ENCODE measurements around the gene SPNS2. TPM values are rescaled to one million over a fixed set of nuclear protein-coding genes. Genes with fewer than 3 reads are reported as not detected.
A peak's percentile ranks its signal among the peaks of the same experiment; 100 is the strongest.

Gene SPNS2
- total RNA-seq, 1 donor from 2014 or later, result 0.34 TPM

DNA sequence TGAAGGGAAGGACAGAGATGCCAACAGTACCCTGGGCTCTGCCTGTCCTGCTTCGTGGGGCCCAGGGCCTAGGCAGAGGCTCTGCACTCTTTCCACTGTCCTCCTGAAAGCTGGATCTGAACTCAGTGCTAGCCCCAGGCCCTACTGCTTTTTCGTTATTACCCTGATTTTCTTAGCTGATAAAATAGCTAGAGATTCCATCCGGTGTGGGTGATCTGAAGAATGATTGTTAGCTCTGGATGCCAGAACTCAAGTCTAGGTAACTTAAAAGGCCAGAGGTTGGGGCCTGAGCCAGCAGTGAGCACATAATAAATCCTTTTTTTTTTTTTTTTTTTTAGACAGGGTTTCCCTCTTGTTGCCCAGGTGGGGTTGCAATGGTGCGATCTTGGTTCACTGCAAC, 58.3 kb downstream of the SPNS2 start:
- Histone ChIP-seq H3K9me3 (ENCODE audit: low read depth) (no peaks in the 10 kb centered on the region), H3K4me3 (no peak overlapping the region), H3K27me3 (no peaks in the 10 kb centered on the region), H4K20me1 (ENCODE audit: low read depth) (peaks cover 4% of the 10 kb centered on the region), H3K36me3 (no peaks in the 10 kb centered on the region), H3K27ac (no peak overlapping the region), H3F3A (ENCODE audit: low read depth) (peaks cover 11% of the 10 kb centered on the region), H3K9ac (no peak overlapping the region), H3K4me1 (peaks cover 20% of the 10 kb centered on the region), H2AFZ (replicated peaks) (no peak overlapping the region), H3K79me2 (ENCODE audit: low read depth) (peaks cover 18% of the 10 kb centered on the region), H3K4me2 (no peak overlapping the region)
- TF ChIP-seq, protein P1, sequence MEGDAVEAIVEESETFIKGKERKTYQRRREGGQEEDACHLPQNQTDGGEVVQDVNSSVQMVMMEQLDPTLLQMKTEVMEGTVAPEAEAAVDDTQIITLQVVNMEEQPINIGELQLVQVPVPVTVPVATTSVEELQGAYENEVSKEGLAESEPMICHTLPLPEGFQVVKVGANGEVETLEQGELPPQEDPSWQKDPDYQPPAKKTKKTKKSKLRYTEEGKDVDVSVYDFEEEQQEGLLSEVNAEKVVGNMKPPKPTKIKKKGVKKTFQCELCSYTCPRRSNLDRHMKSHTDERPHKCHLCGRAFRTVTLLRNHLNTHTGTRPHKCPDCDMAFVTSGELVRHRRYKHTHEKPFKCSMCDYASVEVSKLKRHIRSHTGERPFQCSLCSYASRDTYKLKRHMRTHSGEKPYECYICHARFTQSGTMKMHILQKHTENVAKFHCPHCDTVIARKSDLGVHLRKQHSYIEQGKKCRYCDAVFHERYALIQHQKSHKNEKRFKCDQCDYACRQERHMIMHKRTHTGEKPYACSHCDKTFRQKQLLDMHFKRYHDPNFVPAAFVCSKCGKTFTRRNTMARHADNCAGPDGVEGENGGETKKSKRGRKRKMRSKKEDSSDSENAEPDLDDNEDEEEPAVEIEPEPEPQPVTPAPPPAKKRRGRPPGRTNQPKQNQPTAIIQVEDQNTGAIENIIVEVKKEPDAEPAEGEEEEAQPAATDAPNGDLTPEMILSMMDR (IDR thresholded peaks at IDR 0.05), result no peak
- H3K36me3 Mint-ChIP-seq, result peaks cover 2% of the 10 kb centered on the region
- H3K4me3 Mint-ChIP-seq, result peak overlapping the region; percentile 38
- peaks cover 39% of the 10 kb centered on the region for H3K4me1 Mint-ChIP-seq
- no peaks in the 10 kb centered on the region for H3K9me3 Mint-ChIP-seq
- no peak for DNase-seq (ENCODE audit: low spot score)
- H3K27ac Mint-ChIP-seq, result peak overlapping the region; percentile 16
- peaks cover 7% of the 10 kb centered on the region for H3K27me3 Mint-ChIP-seq (ENCODE audit: insufficient read depth, low read depth)

DNA sequence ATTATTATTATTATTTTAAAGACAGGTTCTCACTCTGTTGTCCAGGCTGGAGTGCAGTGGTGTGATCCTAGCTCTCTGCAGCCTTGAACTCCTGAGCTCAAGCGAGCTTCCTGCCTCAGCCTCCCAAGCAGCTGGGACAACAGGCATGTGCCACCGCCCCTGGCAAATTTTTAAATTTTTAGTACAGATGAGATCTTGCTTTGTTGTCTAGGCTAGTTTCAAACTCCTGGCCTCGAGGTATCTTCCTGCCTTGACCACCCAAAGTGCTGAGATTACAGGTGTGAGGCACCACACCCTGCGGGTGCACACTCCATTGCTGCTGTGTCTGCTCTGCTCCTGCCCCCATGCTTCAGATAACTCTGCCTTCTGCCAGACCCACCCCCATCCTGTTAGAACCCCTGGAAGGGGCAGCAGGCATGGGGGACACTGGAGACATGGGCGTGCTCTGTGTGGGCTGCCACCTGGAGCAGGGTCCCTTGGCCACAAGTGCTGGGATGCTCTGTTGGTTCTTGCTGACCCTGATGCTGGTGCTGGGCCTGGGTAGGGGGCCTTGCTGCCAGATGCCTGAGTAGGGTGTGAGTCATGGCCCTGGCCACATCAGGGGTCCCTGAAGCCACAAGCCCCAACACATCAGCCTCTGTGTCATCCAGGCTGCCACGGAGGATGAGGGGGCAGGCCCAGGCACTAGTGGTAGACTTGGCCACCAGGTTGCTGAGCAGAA, 59.1 kb downstream of the SPNS2 start:
- peaks cover 4% of the 10 kb centered on the region for H4K20me1 ChIP-seq (ENCODE audit: low read depth)
- H3K36me3 ChIP-seq, result no peaks in the 10 kb centered on the region
- no peak overlapping the region for H3K4me3 ChIP-seq
- Mint-ChIP-seq H3K27me3 (ENCODE audit: insufficient read depth, low read depth) (peaks cover 9% of the 10 kb centered on the region), H3K27ac (peak overlapping the region; percentile 89), H3K4me1 (peaks cover 39% of the 10 kb centered on the region), H3K9me3 (no peaks in the 10 kb centered on the region), H3K4me3 (no peak overlapping the region), H3K36me3 (peaks cover 2% of the 10 kb centered on the region)
- no peak for DNase-seq (ENCODE audit: low spot score)
- H2AFZ ChIP-seq (replicated peaks), result no peak overlapping the region
- no peak for TF ChIP-seq EZH2 (IDR thresholded peaks at IDR 0.05)
- no peak for TF ChIP-seq EZH2phosphoT487 (IDR thresholded peaks at IDR 0.05)
- TF ChIP-seq, protein P1 (IDR thresholded peaks at IDR 0.05), result no peak
- H3K9me3 ChIP-seq (ENCODE audit: low read depth), result no peaks in the 10 kb centered on the region
- H3K9ac ChIP-seq, result no peak overlapping the region
- H3K4me2 ChIP-seq, result no peak overlapping the region
- no peaks in the 10 kb centered on the region for H3K27me3 ChIP-seq
- H3K27ac ChIP-seq, result no peak overlapping the region
- peaks cover 20% of the 10 kb centered on the region for H3K4me1 ChIP-seq
- H3K79me2 ChIP-seq (ENCODE audit: low read depth), result peaks cover 18% of the 10 kb centered on the region
- peaks cover 11% of the 10 kb centered on the region for H3F3A ChIP-seq (ENCODE audit: low read depth)

DNA sequence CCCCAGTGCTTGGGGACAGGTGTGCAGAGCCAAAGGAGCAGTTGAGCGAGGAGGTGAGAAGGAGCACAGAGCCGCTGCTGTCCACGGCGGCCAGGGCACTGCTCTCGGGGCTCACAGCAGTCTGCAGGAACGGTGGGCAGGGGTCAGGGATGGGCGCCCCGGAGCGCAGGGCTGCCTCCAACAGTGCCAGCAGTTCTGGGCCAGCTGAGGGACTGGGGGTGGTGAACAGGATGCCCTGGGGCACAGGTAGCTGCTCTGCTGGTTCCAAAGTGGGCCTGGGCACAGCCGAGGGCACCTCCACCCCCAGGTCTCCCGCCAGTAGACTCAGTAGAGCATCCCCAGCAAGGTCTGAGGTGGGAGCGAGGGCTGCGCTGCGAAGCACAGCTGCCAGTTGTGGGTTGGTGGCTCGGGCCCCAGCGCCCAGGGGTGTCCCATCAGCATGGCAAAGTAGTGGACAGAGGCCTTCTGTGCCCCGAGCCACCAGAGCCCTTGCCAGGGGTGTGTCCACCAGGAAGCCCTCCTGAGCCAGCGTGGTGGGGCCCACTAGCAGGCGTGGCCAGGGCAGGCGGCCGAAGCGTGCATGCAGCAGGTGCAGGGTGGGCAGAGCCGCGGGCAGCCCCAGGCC, 59.8 kb downstream of the SPNS2 start:
- Histone ChIP-seq H3K4me1 (peaks cover 20% of the 10 kb centered on the region), H3K79me2 (ENCODE audit: low read depth) (peaks cover 17% of the 10 kb centered on the region), H3F3A (ENCODE audit: low read depth) (peaks cover 11% of the 10 kb centered on the region), H4K20me1 (ENCODE audit: low read depth) (peaks cover 4% of the 10 kb centered on the region), H3K4me2 (no peak overlapping the region), H3K36me3 (no peaks in the 10 kb centered on the region), H3K9me3 (ENCODE audit: low read depth) (no peaks in the 10 kb centered on the region), H3K27ac (no peak overlapping the region), H2AFZ (replicated peaks) (no peak overlapping the region), H3K27me3 (peaks cover 4% of the 10 kb centered on the region), H3K4me3 (no peak overlapping the region), H3K9ac (no peak overlapping the region)
- Mint-ChIP-seq H3K36me3 (peaks cover 2% of the 10 kb centered on the region), H3K9me3 (no peaks in the 10 kb centered on the region), H3K4me1 (peaks cover 39% of the 10 kb centered on the region), H3K27ac (peak overlapping the region; percentile 89), H3K27me3 (ENCODE audit: insufficient read depth, low read depth) (peaks cover 14% of the 10 kb centered on the region), H3K4me3 (no peak overlapping the region)
- DNase-seq (ENCODE audit: low spot score), result no peak
- TF ChIP-seq EZH2phosphoT487 (IDR thresholded peaks at IDR 0.05) (no peak), EZH2 (IDR thresholded peaks at IDR 0.05) (no peak)
- TF ChIP-seq, protein P1 (IDR thresholded peaks at IDR 0.05), result no peak

All from neural progenitor cell (in vitro differentiated cells).